Muscle of leg (tissue), 11 donors: Measurements from ENCODE around the gene TRIM69. TPM values are rescaled to one million over a fixed set of nuclear protein-coding genes. Genes with fewer than 3 reads are reported as not detected.
"Not testable (repeated sequence)": the region's sequence is repeated elsewhere in the genome, so short reads cannot be mapped to it uniquely, and the experiment has no call there.

ENCODE experiments used
- DNase-seq: peaks from one replicate; pipeline ENCODE4 v3.0.0; 2013
- H3K27ac ChIP-seq: one replicate; pipeline ENCODE4 v1.5.1; 2013; ENCODE audit warnings: mild to moderate bottlenecking, low read length, control low read depth
- H3K27me3 ChIP-seq: one replicate; pipeline ENCODE4 v1.6.1; 2013; ENCODE audit warnings: low read length; ENCODE audit not compliant: control insufficient read depth, insufficient read depth
- H3K36me3 ChIP-seq: one replicate; pipeline ENCODE4 v1.6.1; 2013; ENCODE audit warnings: low read length; ENCODE audit not compliant: control insufficient read depth, insufficient read depth
- H3K4me1 ChIP-seq: one replicate; pipeline ENCODE4 v1.6.1; 2013; ENCODE audit warnings: low read length; ENCODE audit not compliant: control insufficient read depth, insufficient read depth
- H3K4me3 ChIP-seq: one replicate; pipeline ENCODE4 v1.5.1; 2013; ENCODE audit warnings: low read length, control low read depth
- H3K9me3 ChIP-seq: replicated peaks from 2 replicates; pipeline ENCODE4 v1.6.1; 2013; ENCODE audit warnings: low read depth, low read length; ENCODE audit not compliant: control insufficient read depth
- WGBS: methylation state at CpG from one replicate; pipeline ENCODE4 v1.1.5; 2013; ENCODE audit warnings: missing lambda C conversion rate; ENCODE audit not compliant: insufficient coverage; 5-methylcytosine and 5-hydroxymethylcytosine counted together
- polyA plus RNA-seq, 8 donors: library from polyadenylated mRNA; unstranded; fragments of 120-200 nt; gene quantifications; one replicate each; pipeline versions ENCODE4 v1.2.1 to v1.2.3, GENCODE V29; 2013; ENCODE audit warnings: inconsistent platforms in 1 of 8, low replicate concordance in 1 of 8; ENCODE audit not compliant: insufficient read length in 8 of 8, insufficient read depth in 1 of 8
- total RNA-seq: library from RNA; stranded (reverse); fragments of 120-200 nt; gene quantifications from one replicate; pipeline ENCODE4 v1.2.4, GENCODE V29; 2013

TRIM69 gene
- total and polyA plus RNA-seq, 9 donors: 14.6 to 28.2 (median 22.6) TPM

DNA sequence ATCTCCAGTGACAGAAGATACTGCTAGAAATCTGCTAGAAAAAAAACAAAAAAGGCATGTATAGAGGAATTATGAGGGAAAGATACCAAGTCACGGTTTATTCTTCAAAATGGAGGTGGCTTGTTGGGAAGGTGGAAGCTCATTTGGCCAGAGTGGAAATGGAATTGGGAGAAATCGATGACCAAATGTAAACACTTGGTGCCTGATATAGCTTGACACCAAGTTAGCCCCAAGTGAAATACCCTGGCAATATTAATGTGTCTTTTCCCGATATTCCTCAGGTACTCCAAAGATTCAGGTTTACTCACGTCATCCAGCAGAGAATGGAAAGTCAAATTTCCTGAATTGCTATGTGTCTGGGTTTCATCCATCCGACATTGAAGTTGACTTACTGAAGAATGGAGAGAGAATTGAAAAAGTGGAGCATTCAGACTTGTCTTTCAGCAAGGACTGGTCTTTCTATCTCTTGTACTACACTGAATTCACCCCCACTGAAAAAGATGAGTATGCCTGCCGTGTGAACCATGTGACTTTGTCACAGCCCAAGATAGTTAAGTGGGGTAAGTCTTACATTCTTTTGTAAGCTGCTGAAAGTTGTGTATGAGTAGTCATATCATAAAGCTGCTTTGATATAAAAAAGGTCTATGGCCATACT lies 21.1 kb upstream of the TRIM69 start:
- 95% methylated on average over 4 of the region's 6 CpGs for WGBS
- Histone ChIP-seq H3K4me3 (peak overlapping the region; percentile 12), H3K4me1 (peaks cover 11% of the 10 kb centered on the region), H3K9me3 (no peaks in the 10 kb centered on the region), H3K36me3 (peaks cover 45% of the 10 kb centered on the region), H3K27ac (no peak overlapping the region), H3K27me3 (no peaks in the 10 kb centered on the region)
- no peak for DNase-seq

DNA sequence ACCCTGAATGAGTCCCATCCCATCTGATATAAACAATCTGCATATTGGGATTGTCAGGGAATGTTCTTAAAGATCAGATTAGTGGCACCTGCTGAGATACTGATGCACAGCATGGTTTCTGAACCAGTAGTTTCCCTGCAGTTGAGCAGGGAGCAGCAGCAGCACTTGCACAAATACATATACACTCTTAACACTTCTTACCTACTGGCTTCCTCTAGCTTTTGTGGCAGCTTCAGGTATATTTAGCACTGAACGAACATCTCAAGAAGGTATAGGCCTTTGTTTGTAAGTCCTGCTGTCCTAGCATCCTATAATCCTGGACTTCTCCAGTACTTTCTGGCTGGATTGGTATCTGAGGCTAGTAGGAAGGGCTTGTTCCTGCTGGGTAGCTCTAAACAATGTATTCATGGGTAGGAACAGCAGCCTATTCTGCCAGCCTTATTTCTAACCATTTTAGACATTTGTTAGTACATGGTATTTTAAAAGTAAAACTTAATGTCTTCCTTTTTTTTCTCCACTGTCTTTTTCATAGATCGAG lies 20.5 kb upstream of the TRIM69 start:
- Histone ChIP-seq H3K9me3 (no peaks in the 10 kb centered on the region), H3K36me3 (peaks cover 45% of the 10 kb centered on the region), H3K27ac (no peak overlapping the region), H3K27me3 (no peaks in the 10 kb centered on the region), H3K4me1 (peaks cover 10% of the 10 kb centered on the region), H3K4me3 (no peak overlapping the region)
- no CpG with 5 or more reads among the region's 2 CpGs for WGBS
- DNase-seq: no peak

DNA sequence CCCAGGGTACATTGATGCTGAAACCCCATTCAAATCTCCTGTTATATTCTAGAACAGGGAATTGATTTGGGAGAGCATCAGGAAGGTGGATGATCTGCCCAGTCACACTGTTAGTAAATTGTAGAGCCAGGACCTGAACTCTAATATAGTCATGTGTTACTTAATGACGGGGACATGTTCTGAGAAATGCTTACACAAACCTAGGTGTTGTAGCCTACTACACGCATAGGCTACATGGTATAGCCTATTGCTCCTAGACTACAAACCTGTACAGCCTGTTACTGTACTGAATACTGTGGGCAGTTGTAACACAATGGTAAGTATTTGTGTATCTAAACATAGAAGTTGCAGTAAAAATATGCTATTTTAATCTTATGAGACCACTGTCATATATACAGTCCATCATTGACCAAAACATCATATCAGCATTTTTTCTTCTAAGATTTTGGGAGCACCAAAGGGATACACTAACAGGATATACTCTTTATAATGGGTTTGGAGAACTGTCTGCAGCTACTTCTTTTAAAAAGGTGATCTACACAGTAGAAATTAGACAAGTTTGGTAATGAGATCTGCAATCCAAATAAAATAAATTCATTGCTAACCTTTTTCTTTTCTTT lies 19.2 kb upstream of the TRIM69 start:
- WGBS: no CpG with 5 or more reads among the region's 2 CpGs

DNA sequence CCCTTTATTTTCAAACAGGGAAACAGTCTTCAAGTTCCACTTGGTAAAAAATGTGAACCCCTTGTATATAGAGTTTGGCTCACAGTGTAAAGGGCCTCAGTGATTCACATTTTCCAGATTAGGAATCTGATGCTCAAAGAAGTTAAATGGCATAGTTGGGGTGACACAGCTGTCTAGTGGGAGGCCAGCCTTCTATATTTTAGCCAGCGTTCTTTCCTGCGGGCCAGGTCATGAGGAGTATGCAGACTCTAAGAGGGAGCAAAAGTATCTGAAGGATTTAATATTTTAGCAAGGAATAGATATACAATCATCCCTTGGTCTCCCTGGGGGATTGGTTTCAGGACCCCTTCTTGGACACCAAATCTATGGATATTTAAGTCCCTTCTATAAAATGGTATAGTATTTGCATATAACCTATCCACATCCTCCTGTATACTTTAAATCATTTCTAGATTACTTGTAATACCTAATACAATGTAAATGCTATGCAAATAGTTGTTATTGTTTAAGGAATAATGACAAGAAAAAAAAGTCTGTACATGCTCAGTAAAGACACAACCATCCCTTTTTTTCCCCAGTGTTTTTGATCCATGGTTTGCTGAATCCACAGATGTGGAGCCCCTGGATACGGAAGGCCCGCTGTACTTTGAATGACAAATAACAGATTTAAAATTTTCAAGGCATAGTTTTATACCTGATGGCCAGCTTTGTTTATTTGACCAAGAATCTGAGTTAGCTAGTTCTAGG lies 18.0 kb upstream of the TRIM69 start:
- Histone ChIP-seq H3K9me3 (no peaks in the 10 kb centered on the region), H3K4me3 (no peak overlapping the region), H3K4me1 (peaks cover 4% of the 10 kb centered on the region), H3K27me3 (no peaks in the 10 kb centered on the region), H3K36me3 (peaks cover 45% of the 10 kb centered on the region), H3K27ac (no peak overlapping the region)
- no peak for DNase-seq
- no CpG with 5 or more reads among the region's 4 CpGs for WGBS

More for the DNA sequence above, 19.2 kb upstream of the TRIM69 start:
- no peaks in the 10 kb centered on the region for H3K27me3 ChIP-seq
- H3K4me1 ChIP-seq: peaks cover 10% of the 10 kb centered on the region
- no peaks in the 10 kb centered on the region for H3K9me3 ChIP-seq
- DNase-seq: no peak
- no peak overlapping the region for H3K4me3 ChIP-seq
- H3K27ac ChIP-seq: no peak overlapping the region
- peaks cover 45% of the 10 kb centered on the region for H3K36me3 ChIP-seq

DNA sequence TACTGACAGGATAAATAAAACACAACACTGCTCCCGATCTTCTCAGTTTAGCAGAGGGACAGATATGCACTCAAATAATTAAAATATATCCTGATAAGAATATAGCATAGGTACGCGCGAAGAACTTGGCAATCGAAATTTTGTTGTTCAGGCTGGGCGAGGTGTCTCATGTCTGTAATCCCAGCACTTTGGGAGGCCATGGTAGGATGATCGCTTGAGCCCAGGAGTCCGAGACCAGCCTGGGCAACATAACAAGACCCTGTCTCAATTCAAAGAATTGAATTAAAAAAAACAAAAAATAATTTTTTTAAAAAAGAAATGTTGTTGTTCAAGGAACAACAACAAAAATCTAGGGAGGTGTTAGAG lies 17.4 kb upstream of the TRIM69 start:
- Histone ChIP-seq H3K4me1 (peaks cover 2% of the 10 kb centered on the region), H3K27me3 (no peaks in the 10 kb centered on the region), H3K4me3 (no peak overlapping the region), H3K9me3 (no peaks in the 10 kb centered on the region), H3K27ac (no peak overlapping the region), H3K36me3 (peaks cover 45% of the 10 kb centered on the region)
- 100% methylated on average over 2 of the region's 8 CpGs for WGBS
- no peak for DNase-seq

DNA sequence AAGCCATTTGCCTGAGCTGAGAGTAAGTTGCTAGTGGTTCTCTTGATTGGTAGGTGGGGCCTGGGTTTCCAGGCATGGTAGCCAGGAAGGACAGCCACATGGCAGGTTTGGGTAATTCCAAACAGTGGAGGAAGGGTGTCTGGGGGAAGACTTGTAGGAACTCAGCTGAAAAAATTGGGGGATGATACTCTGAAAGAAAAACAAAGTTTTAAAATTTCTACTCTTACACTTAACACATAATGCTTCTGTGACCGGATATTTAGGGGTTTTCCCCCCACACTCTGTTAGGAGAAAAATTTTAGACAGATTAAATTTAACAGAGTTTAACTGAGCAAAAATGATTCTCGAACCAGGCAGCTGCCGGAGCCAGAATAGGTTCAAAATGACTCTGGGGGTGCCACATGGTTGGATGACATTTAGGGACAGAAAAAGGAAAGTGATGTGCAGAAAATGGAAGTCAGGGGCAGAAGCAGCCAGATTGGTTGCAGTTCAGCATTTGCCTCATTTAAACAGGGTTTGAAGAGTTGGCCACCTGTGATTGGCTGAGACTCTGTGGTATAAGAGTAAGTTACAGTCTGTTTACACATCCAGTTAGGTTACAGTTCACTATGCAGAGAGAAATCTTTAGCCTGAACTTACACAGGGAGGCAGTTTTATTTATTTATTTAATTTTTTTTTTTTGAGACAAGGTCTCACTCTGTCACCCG lies 16.9 kb upstream of the TRIM69 start:
- peak overlapping the region; percentile 29 for H3K27ac ChIP-seq
- no peaks in the 10 kb centered on the region for H3K27me3 ChIP-seq
- WGBS: 96% methylated on average over 2 of the region's 4 CpGs
- peaks cover 44% of the 10 kb centered on the region for H3K36me3 ChIP-seq
- H3K4me3 ChIP-seq: no peak overlapping the region
- DNase-seq: peak; percentile 13
- H3K4me1 ChIP-seq: peaks cover under 1% of the 10 kb centered on the region
- H3K9me3 ChIP-seq: no peaks in the 10 kb centered on the region

DNA sequence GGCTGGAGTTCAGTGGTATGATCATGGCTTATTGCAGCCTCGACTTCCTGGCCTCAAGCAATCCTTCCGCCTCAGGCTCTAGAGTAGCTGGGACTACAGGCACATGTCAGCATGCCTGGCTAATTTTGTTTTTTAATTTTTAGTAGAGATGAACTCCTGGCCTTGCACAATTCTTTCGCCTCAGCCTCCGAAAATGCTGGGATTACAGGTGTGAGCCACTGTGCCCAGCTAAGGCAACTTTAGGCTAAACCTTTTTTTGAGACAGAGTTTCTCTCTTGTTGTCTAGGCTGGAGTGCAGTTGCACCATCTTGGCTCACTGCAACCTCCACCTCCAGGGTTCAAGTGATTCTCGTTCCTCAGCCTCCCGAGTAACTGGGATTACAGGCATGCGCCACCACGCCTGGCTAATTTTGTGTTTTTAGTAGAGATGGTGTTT lies 16.3 kb upstream of the TRIM69 start:
- H3K36me3 ChIP-seq: peaks cover 39% of the 10 kb centered on the region
- H3K27me3 ChIP-seq, H3K27ac ChIP-seq, DNase-seq, H3K9me3 ChIP-seq, H3K4me3 ChIP-seq, H3K4me1 ChIP-seq: not testable (repeated sequence)
- WGBS: 94% methylated on average over 3 of the region's 8 CpGs

DNA sequence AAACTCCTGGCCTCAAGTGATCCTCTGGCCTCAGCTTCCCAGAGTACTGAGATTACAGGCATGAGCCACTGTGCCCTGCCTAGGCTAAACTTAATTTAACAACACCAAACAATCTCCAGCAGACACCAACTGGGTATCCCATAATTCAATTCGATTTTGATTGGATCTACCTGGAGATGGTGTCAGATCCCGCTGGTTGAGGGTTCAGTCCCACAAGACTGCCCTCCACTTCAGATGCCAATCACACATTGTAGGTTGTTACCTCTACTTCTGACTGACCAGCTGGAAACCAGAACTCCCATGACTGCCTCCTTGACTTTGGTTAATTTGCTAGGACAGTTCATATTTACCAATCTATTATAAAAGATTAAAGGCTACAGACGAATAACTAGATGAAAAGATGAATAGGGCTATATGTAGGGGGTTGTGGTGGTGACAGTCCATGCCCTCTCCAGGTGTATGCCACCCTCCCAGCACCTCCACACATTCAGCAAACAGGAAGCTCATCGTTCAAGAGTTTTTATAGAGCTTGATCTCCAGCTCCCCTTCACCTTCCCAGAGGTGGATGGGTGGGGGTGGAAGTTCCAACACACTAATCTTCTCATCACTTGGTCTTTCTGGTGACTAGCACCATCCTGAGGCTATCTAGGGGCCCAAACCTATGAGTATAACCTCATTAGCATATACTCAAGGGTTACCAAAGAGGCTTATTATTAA lies 15.7 kb upstream of the TRIM69 start:
- H3K9me3 ChIP-seq: no peaks in the 10 kb centered on the region
- H3K36me3 ChIP-seq: peaks cover 33% of the 10 kb centered on the region
- no peak for DNase-seq
- no peak overlapping the region for H3K4me3 ChIP-seq
- WGBS: no CpG with 5 or more reads among the region's 4 CpGs
- H3K27ac ChIP-seq: no peak overlapping the region
- H3K4me1 ChIP-seq: no peaks in the 10 kb centered on the region
- H3K27me3 ChIP-seq: no peaks in the 10 kb centered on the region

DNA sequence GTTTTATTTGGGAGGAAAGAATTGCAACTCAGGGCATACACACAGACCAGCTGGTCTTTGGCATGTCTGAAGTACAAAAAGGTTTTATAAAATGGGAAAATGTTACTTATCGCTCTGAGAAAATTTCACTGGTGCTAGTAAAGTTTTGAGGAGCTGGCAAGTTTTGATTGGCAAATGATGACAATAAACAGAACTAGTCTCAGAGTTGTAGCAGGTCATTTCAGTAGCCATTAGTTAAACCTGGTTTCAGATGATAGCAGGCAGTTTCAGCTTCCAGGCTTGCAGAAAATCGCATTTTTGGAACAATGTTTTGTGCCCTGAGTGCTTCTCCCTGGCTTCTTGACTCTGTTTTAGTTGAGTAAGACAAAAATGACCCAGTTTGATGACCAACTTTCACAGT lies 14.3 kb upstream of the TRIM69 start:
- Histone ChIP-seq H3K4me1 (peaks cover under 1% of the 10 kb centered on the region), H3K36me3 (peaks cover 19% of the 10 kb centered on the region), H3K27ac (no peak overlapping the region), H3K27me3 (no peaks in the 10 kb centered on the region), H3K9me3 (no peaks in the 10 kb centered on the region), H3K4me3 (no peak overlapping the region)
- WGBS: 92% methylated on average over 2 of the region's 2 CpGs
- DNase-seq: no peak
